NCI-H2196 (cell line): ENCODE results near the gene MTG2.

Experiments
- DNase-seq: peaks from one replicate; lab custom pipeline; 2025; ENCODE audit not compliant: unreplicated experiment; lab: John Stamatoyannopoulos, UW

The MTG2 gene

GRCh38 chr20:62160876-62161275, 22.0 kb upstream of the MTG2 start:
- no peak for DNase-seq

GRCh38 chr20:62161347-62161746, 21.5 kb upstream of the MTG2 start:
- no peak for DNase-seq

- no peak for DNase-seq
Measured at GRCh38 chr20:62162765-62163484, 19.9 kb upstream of the MTG2 start.

GRCh38 chr20:62163485-62163865, 19.4 kb upstream of the MTG2 start:
- no peak for DNase-seq

GRCh38 chr20:62163986-62164762, 18.7 kb upstream of the MTG2 start:
- DNase-seq, result no peak

GRCh38 chr20:62164879-62165761, 17.7 kb upstream of the MTG2 start:
- DNase-seq, result no peak

- DNase-seq, result no peak
Measured at GRCh38 chr20:62165762-62166399, 16.9 kb upstream of the MTG2 start.

- no peak for DNase-seq
Measured at GRCh38 chr20:62167474-62167873, 15.4 kb upstream of the MTG2 start.

- DNase-seq, result no peak
Measured at GRCh38 chr20:62168061-62168460, 14.8 kb upstream of the MTG2 start.

- DNase-seq, result no peak
Measured at GRCh38 chr20:62168890-62169435, 13.9 kb upstream of the MTG2 start.

- no peak for DNase-seq
Measured at GRCh38 chr20:62170536-62170935, 12.3 kb upstream of the MTG2 start.

GRCh38 chr20:62171245-62171644, 11.6 kb upstream of the MTG2 start:
- DNase-seq, result no peak

- DNase-seq, result no peak
Measured at GRCh38 chr20:62172666-62173065, 10.2 kb upstream of the MTG2 start.

GRCh38 chr20:62174021-62174804, 8.6 kb upstream of the MTG2 start:
- DNase-seq, result no peak

GRCh38 chr20:62174870-62175624, 7.8 kb upstream of the MTG2 start:
- no peak for DNase-seq

- DNase-seq, result no peak
Measured at GRCh38 chr20:62175711-62176110, 7.1 kb upstream of the MTG2 start.

- DNase-seq, result no peak
Measured at GRCh38 chr20:62176866-62177265, 6.0 kb upstream of the MTG2 start.

- DNase-seq, result no peak
Measured at GRCh38 chr20:62177307-62177706, 5.5 kb upstream of the MTG2 start.
